NCI-H2196 (cell line): ENCODE results near the gene CASP8AP2.
"Not testable (repeated sequence)": the region's sequence is repeated elsewhere in the genome, so short reads cannot be mapped to it uniquely, and the experiment has no call there.

Experiments used
- DNase-seq: peaks from one replicate; lab custom pipeline; 2025; ENCODE audit not compliant: unreplicated experiment; lab: John Stamatoyannopoulos, UW

Gene CASP8AP2

DNA sequence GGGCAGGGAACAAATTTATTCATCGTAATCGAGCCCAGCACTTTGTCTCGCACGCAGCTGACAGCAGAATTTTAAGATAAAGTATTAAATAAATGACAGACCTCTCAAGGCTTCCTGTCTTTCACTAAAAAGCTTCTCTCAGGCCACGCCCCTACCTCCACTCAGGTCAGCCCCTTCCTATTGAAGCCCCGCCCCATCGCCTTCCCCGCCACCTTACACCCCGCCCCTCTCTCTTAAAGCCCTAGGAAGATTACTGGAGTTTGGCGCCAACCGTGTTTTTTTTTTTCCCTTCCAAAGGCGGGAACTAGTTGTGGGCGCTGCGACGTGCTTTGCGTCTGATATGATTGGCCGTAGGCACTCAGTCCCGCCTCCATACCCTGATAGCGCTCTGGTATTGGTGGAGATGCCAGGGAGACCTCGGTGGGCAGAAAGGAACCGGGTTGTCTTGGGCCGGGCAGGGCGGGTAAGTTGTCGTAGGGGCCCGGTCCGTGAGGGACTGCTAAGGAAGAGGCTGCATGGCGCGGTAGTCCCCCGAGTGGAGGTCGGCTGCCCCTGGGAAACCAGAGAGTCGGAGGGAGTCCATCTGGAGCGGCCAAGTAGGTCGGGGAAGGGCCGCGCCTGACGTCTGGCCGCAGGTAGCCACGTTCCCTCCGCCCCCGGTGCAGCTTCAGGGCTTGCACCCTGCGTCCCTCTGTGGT lies at the start of gene CASP8AP2:
CASP8AP2 (plus strand) TSS at position 409 of the 698 bp plus-strand sequence.
- peak; percentile 98 for DNase-seq

DNA sequence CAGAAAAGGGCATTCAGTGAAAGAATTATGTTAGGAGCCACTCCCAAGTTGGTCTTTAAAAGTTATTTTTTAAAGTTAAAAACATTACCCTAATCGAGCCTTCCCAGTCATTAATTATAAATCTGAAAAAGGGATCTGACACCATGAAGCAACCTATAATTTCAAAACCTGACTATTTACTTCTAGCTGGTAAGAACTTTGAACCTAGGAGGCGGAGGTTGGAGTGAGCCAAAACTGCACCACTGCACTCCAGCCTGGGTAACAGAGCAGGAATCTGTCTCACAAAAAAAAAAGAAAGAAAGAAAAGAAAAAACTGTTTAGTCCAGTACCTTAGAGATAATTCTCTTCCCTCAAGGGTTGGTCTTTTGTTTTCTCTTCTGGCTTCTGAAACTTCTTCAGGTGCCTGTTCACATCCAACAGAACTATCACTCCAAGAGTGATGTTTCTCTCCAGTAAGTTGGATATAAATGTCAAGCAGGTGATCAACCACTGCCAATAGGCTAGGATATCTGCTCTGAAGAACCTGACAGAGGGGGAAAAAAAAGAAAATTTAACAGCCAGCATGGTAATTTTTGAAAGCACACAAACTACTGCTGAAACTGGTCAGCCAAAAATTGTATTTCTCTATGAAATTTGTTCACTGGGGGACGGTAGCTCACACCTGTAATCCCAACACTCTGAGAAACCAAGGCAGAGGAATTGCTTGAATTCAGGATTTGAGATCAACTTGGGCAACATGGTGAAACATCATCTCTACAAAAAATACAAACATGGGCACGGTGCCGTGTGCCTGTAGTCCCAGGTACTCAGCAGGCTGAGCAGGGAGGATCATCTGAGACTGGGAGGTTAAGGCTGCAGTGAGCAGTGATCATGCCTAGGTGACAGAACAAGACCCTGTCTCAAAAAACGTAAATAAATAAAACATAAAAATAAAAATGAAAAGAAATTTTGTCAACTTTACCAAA lies 48.3 kb upstream of the CASP8AP2 start:
- no peak for DNase-seq

DNA sequence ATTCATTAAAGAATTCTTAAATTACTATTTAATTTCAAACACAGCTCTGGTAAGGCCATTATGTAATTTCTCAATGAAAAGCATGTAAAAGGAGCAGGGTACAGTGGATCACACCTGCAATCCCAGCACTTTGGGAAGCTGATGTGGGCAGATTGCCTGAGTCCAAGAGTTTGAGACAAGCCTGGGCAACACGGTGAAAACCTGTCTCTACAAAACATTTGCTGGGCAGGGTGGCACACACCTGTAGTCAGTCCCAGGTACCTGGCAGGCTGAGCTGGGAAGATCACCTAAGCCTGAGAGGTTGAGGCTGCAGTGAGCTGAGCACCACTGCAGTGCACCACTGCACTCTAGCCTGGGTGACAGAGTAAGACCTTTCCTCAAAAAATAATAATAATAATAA lies 47.5 kb upstream of the CASP8AP2 start:
- no peak for DNase-seq

DNA sequence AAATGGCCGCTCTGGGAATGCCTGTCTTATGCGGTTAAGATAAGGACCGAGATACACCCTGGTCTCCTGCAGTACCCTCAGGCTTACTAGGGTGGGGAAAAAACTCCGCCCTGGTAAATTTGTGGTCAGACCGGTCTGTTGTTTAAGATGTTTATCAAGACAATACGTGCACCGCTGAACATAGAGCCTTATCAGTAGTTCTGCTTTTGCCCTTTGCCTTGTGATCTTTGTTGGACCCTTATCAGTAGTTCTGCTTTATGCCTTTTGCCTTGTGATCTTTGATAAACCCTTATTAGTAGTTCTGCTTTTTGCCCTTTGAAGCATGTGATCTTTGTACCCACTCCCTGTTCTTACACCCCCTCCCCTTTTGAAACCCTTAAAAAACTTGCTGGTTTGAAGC lies 46.4 kb upstream of the CASP8AP2 start:
- not testable (repeated sequence) for DNase-seq

DNA sequence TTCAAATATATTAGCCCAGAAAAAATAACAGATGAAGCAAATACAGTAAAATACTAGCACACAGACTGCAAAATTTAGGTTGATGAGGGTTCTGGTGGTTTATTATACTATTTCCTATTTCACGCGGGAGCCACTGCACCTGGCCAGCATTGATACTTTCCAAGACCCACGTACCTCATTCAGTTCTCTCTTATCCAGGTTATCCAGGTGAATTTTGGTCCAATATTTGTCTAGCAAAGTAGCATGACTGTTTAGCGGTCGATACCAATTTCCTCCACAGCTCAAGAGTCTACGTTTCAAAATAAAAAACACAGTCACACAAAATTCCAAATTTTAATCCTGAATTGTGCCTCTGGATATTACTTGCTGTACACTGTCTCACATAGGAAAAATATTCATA lies 44.8 kb upstream of the CASP8AP2 start:
- DNase-seq, result no peak

- no peak for DNase-seq
Observed at GRCh38 chr6:89786970-89787369, 42.7 kb upstream of the CASP8AP2 start.

DNA sequence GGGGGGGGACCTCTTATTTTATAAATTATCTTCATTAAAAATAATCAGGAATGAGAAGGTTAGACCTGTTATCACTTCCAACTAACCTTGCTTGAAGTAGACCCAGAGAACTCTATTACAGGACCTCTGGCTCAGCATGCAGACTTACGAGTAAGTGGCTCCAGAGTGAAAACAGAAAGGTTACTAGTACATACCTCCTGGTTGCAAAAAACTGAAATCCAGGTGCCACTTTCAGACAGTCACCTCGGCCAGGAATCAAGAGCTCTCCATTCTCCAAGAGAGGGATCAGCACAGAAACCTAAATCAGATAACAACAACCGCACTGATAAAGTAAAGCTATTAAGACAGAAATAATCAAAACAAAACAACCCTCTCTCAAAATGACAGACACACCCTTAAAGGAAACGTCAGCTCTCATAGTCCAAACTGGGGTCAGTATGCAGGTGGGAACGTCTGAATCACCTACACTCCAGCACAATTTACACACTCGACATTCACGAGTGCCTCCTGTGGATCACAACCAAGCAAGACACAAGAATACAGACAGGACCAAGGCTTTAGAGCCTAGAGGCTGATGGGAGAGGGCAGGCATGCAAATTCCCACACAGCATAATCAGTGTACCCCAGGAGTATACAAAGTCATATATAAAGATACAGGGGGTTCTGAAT lies 41.9 kb upstream of the CASP8AP2 start:
- DNase-seq, result no peak

GRCh38 chr6:89789980-89790379 lies 39.7 kb upstream of the CASP8AP2 start:
- DNase-seq, result no peak

DNA sequence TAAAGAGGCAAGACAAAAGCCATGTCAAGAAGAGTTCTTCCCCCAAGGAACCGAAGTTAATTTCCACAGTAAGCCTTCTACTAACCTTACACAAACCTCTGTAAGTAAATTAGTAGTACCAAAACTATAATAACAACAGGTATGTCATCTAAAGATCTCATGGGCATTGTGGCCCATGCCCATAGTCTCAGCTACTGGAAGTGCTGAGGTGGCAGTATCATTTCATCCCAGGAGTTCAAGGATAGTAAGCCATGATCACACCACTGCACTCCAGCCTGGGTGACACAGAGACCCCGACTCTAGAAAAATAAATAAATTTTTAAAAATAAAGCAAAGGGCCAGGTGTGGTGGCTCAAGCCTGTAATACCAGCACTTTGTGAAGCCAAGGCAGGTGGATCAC lies 39.3 kb upstream of the CASP8AP2 start:
- DNase-seq, result no peak

DNA sequence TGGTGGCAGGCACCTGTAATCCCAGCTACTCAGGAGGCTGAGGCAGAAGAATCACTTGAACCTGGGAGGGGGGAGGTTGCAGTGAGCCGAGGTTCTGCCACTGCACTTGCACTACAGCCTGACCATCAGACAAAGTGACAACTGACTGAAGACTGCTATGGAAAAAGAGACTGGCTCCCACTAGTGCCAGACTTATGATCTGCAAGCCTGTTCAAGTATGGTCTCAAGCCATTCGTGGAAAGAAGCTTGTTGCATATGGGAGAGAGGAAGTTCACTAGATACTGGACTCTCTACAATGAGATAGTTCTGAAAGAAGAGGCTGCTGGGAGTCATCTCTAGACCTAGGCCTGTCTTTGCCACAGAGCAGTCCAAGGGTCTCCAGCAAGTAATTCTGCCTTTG lies 36.8 kb upstream of the CASP8AP2 start:
- peak; percentile 29 for DNase-seq

GRCh38 chr6:89793586-89793985 lies 36.1 kb upstream of the CASP8AP2 start:
- DNase-seq, result no peak

- DNase-seq, result no peak
Observed at GRCh38 chr6:89794324-89794723, 35.4 kb upstream of the CASP8AP2 start.

DNA sequence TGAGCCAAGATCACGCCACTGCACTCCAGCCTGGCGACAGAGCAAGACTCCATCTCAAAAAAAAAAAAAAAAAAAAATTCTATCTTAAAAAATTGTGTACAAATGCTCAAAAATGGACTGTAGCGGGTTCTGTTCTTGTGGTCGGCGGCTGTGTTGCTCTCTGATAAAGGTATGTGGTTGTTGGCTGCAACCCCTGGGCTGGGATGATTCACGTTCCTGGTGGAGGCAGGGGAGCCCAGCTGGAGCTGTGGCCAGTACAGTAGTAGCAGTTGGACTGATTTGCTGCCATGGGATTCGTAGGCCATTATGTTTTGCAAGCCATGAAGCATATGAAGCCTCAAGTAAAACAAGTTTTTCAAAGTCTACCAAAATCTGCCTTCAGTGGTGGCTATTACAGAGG lies 32.4 kb upstream of the CASP8AP2 start:
- DNase-seq, result no peak

GRCh38 chr6:89799096-89799495 lies 30.6 kb upstream of the CASP8AP2 start:
- DNase-seq, result no peak

DNA sequence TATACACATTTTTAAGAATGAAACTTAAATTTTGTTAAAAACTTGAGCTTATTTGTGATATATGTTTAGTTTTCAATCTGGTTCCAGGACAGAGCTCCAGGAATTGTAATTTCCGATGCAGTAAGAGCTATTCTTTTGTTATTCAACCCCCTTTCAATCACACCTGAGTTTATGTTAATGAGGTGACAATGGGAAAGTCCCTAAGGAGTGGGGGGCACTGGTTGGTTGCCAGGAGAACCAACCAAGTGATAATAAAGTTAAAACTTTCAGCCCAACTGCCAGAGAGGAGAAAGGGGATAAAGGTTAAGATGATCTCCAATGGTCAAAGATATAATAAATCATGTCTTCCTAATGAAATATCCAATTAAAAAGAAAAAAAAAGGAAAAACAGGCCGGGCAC lies 29.9 kb upstream of the CASP8AP2 start:
- no peak for DNase-seq

DNA sequence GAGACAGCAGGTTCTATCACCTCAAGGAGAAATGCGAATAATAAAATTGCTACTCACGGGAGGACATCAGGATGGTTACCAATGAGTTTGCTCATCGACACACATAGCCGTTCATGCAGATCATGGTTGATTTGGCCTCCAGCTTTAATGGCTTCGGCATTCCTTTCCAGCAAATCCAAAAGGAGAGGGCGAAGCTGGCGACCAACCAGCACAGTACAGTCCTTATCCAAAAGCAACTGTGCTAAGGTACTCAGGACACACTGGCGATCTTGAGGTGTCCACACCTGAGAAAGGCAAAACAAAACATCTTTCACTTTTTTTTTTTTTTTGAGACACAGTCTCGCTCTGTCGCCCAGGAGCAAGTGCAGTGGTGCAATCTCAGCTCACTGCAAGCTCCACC lies 26.4 kb upstream of the CASP8AP2 start:
- no peak for DNase-seq

DNA sequence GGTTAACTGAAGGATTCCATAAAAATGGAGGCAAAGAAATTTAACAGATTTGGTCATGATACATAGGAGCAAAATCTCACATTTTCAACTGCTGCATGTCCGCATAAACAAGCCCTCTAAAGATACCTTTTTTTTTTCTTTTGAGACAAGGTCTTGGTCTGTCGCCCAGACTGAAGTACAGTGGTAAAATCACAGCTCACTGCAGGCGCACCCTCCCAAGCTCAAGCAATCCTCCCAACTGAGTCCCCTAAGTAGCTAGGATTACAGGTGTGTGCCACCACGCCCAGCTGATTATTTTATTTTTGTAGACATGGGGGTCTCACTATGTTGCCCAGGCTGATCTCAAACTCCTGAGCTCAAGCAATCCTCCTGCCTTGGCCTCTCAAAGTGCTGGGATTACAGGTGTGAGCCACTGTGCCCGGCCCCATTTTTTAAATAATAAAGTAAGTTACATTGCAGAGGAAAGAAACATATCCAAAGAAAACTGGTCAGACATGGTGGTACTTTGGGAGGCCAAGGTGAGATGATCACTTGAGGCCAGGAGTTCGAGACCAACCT lies 23.8 kb upstream of the CASP8AP2 start:
- no peak for DNase-seq

DNA sequence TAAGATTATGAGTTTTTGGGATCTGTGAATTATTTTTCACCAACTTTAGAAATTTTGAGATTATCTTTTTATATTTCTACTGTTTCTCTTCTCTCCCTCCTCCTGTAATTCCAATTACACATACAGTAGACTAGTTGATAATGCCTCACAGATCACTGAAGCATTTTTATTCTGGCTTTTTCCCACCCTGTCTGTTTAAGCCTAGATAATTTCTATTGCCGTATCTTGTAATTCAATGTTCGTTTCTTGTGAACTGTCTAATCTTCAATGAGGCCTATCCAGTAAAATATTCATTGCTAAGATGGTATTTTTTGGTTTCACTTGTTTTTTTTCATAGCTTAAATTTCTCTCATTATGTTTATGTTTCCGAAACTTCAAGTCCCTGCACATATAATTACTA lies 22.1 kb upstream of the CASP8AP2 start:
- DNase-seq, result no peak

DNA sequence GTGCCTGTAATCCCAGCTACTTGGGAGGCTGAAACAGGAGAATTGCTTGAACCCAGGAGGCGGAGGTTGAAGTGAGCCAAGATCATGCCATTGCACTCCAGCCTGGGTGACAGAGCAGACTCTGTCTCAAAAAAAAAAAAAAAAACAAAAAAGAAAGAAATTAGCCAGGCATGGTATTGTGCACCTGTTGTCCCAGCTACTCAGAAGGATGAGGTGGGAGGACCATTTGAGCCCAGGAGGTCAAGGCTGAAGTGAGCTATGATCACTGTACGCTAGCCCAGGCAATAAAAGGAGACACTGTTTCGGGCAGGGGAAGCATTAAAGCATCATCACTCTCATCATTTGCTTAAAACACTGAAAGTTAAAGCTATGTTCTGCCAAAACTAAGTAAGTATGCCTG lies 16.3 kb upstream of the CASP8AP2 start:
- DNase-seq, result not testable (repeated sequence)

DNA sequence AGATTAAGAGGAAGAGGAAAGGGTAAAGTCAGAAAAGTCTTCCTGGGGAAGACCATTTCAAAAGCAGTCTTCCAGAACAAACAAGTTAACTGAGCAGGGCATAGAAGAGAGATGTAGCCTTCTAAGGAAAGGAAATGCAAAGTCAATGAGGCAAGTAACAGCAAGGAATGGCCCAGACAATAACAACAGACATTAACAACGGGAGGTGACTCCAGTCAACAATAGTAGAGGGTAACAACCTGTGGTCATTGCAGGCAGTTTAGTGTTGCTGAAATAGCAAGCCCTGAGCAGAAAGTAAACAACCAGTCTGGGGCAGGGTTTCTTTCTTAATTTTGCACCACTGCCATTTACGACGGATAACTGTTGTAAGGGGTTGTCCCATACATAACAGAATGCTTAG lies 12.2 kb upstream of the CASP8AP2 start:
- DNase-seq, result no peak

GRCh38 chr6:89818977-89819335 lies 10.7 kb upstream of the CASP8AP2 start:
- no peak for DNase-seq
